Activated CD4-positive, alpha-beta T cell treated with anti-CD3 and anti-CD28 coated beads, Interleukin-2, Interleukin-6, amounts not matched to agents 100 ng/mL and 50 ng/mL, durations not matched to agents 16 hours and 8 hours (primary cell): Measurements from ENCODE around the gene FERMT3.
A peak's percentile ranks its signal among the peaks of the same experiment; 100 is the strongest.
"Not testable (repeated sequence)": the region's sequence is repeated elsewhere in the genome, so short reads cannot be mapped to it uniquely, and the experiment has no call there.

Experiments
- DNase-seq: peaks from one replicate; pipeline ENCODE4 v3.0.0-alpha.2; 2020

The FERMT3 gene

DNA sequence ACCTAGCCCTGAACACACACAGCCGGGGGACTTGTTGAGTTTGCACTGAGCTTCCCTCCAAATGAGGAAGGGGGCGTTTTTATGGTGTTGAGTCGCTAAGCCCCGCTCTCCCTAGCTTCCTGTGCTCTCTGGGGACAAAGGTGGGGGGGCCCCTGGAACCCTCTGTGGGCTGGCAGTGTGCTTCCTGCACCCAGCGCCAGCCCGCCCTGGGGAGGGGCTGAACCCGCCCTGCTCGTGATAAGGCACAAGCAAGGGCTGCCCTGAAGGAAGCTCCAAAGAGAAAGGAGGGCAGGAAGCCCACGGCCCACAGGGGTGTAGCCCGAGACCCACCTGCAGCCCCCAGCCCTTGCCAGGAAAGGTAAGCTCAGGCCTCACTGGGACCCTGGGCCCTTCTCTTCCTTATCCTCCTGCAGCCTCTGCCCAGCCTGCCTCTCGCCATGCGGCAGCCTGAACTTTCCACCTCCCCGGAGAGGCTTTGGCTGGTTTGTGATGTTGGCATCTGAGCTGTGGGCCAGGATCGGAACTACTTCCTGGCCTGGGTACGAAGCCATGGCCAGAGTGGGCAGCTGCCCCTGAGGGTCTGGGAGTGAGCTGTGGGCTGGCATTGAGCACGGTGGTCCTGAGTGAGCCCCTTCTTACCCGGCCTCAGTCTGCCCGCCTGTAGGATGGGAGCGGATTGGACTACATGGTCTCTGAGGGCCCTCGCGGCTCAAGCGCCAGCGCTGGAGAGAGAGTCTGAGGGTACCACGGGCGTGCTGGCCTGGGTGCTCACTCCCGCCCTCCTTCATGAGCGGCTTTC is at the start of gene FERMT3:
TSS of gene FERMT3 (plus strand) at position 265 of the 799 bp plus-strand sequence. CDS start 644 bp downstream, outside the sequence.
- DNase-seq: peak; percentile 90

DNA sequence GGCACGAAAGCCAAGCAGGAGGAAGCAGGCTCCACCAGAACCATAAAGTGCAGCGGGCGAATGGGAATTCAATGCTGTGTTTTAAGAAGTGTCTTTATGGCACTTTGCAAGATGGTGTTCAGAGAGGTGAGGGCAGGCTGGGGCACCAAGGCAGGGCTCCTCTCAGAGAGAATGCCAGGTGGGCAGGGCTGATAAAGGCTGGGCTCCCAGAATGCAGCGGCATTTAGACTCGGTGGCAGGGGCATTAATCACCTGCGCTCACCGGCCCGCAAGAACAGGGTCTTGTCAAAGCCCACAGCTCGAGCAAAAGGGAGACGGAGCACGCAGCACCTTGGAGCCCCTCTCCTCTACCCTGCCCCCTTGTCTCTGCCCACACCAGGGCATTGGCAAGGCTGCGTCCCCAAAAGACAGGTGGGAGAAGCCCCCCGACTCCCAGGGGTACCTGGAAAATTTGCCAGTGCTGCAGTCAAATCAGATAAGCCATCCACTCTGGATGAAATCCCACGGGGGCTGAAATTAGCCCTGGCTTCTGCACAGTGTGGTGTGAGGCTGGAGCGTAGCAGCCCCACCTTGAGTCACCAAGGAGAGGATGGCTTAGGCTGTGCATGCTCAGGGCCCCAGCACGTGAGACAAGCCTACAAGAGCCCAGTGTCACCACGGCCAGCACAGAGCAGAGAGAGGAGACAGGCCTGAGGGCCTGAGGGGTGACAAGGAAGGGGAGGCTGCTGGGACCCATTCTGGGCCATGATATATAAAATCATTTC is 48.7 kb upstream of the FERMT3 start:
- no peak for DNase-seq

GRCh38 chr11:64161037-64161436 is 45.5 kb upstream of the FERMT3 start:
- DNase-seq: no peak

DNA sequence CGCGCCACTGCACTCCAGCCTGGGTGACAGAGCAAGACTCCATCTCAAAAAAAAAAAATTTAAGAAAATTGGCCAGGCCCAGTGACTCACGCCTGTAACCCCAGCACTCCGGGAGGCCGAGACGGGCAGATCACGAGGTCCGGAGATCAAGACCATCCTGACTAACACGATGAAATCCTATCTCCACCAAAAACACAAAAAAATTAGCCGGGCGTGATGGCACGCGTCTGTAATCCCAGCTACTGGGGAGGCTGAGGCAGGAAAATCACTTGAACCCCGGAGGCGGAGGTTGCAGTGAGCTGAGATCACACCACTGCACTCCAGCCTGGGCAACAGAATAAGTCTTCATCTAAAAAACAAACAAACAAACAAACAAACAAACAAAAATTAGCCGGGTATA is 43.8 kb upstream of the FERMT3 start:
- not testable (repeated sequence) for DNase-seq

DNA sequence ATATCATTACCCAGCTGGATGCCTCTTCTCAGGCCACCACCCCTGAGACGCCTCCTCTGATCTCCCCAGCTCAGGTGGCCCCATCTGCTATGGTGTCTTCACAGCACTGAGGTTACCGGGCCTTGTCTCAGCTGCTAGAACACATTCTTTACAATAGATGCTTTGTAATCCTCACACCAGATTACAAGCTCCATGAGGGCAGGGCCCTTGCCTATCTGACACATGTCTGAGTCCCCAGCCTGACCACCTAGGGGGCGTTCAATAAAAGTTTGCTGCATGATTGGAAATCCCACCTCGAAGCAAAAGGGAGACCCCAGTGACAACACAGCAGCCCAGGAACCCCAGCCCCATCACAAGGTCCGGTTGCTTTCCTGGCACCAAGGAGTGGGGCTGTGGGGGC is 42.6 kb upstream of the FERMT3 start:
- no peak for DNase-seq

DNA sequence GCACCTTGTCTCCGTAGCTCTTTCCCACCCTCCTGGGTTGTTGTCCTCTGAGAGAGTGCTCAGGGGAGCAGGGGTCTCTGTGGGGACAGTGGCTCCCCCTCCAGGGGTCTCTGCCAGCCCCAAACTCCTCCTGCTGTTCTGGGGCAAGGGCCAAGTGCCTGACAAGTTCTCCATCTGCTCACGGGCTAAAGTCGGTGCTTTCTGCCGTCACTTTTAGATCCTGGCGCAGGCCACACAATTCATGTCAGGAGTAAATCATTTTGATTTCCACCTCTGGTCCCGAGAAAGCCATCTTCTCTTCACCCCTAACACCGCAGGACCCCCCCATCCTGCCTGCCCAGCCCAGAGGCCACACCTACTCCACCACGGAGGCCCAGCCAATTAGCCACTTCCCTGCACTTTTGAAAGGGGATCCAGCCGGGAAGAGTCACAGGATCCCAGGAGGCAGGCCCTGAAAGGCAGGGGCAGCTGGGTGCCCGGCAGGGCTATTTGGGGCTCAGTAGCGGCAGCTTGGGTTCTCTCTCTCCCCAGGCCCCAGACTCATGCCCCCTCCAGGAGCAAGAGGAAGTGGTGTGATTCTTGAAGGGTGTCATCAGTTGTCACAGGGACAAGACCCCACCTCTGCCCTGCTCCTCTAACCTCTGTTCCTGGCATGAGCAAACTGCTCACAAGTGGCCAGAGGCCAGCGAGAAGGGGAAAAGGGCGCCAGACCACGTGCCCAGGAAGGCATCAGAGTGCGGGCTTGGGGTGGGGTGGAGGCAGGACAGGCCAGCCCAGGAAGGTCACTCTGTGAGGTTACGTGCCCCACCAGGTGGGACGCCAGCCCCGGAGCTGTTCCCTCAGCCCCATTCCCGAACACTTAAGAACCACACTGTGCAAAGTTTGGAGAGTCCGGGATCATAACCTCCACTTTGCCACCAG is 41.9 kb upstream of the FERMT3 start:
- no peak for DNase-seq

GRCh38 chr11:64165481-64165841 is 41.1 kb upstream of the FERMT3 start:
- DNase-seq: peak; percentile 22

DNA sequence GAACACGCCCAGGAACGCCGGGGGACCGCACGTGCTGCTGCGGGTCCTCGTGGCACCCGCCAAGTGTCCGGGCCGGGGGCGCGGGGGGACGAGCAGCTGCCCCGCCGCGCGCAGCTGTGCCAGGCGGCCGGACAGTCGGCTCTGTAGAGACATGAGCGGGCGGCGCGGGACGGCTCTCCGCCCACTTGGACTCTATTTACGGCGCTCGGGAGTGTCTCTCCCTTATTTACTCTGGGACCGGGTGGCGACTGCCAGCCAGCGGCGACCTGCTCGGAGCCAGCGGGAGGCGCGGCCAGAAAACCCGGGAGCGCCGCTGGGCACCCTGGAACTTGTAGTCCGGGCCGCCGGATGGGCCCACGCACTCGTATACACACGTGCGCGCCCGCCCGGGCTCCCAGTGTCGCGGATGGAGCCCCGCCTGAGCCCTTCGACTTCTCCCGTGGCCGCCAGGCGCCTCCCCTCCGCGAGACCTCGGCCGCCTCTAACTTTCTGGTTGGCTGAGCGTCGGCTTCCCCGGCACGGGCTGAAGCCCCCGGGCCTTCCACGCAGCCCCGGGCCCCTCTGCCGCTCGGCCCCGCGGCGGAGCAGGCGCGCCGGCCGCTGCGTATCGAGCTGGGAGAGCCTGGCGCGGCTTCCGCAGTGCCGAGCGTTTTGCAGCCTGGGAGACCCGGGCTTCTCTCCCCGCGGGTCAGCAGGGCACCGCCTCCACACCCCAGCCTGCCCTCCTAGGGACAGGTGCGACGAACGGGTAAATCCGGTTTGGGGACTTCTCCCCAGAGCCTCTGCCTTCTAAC is 40.5 kb upstream of the FERMT3 start, which contains the start of gene MACROD1:
TSS of gene MACROD1 (minus strand) at position 272 of the 794 bp plus-strand sequence. CDS start at position 153, 119 bp downstream.
- DNase-seq: peak; percentile 90

GRCh38 chr11:64170419-64170818 is 36.1 kb upstream of the FERMT3 start:
- no peak for DNase-seq

- DNase-seq: no peak
These were observed 32.7 kb upstream of the FERMT3 start for GRCh38 chr11:64173616-64174355.

DNA sequence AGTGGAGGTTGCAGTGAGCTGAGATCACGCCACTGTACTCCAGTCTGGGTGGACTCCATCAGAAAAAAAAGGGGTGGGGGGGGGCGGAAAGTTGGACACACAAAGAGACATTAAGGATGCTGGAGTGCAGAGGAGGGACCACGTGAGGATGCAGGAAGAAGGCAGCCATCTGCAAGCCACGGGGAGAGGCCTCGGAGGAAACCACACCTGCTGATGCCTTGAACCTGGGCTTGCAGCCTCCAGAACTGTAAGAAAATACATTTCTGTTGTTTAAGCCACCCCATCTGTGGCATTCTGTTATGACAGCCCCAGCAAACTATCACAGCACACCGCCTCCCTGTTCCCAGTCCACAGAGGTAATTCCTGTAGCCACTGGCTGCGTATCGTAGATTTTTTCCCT is 29.8 kb upstream of the FERMT3 start:
- DNase-seq: no peak

DNA sequence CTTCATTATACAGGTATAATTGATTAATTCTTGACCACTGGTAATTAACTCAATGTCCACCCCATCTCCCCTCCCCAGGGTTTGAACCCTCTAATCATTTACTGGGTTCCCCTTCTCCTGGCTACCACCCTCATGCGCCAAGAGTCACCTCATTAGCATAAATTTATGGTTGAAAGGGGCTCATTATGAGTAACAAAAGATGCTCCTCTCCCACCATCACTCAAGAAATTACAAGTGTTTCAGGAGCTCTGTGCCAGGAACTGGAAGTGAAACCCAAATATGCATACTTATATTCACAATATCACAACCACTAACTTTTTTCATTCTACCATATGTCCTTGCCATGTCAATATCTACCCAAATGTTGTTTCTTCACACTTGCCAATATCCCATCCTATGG is 28.3 kb upstream of the FERMT3 start:
- peak; percentile 22 for DNase-seq

DNA sequence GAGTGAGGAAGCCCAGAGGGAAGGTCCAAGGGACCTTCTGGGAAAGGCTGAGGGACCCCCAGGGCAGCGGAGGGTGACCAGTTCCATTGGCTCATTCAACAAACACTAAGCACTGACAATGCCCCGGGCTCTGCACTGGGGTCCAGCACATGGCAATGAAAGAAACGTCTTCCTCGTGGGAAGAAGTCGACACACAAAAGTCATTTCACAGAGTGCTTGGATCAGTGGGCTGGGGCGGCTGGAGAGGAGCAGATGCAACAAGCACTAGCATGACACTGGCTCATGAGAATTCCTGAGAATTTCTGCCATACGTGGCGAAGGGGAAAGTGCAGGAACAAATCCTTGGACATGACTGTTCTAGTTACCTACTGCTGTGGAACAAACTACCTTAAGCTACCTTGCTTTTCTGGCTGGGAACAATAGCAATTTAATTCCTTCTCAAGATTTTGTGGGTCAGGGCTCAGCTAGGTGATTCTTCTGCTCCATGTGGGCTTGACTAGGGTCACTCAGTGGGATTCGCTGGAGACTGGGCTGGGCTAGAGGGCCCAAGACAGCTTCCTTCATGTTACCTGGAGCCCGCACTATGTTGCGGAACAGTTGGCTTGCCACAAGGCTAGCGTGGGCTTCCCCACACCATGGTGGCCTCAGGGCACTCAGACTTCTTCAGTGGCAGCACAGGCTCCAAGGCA is 27.4 kb upstream of the FERMT3 start:
- DNase-seq: no peak

GRCh38 chr11:64180891-64181290 is 25.6 kb upstream of the FERMT3 start:
- no peak for DNase-seq

DNA sequence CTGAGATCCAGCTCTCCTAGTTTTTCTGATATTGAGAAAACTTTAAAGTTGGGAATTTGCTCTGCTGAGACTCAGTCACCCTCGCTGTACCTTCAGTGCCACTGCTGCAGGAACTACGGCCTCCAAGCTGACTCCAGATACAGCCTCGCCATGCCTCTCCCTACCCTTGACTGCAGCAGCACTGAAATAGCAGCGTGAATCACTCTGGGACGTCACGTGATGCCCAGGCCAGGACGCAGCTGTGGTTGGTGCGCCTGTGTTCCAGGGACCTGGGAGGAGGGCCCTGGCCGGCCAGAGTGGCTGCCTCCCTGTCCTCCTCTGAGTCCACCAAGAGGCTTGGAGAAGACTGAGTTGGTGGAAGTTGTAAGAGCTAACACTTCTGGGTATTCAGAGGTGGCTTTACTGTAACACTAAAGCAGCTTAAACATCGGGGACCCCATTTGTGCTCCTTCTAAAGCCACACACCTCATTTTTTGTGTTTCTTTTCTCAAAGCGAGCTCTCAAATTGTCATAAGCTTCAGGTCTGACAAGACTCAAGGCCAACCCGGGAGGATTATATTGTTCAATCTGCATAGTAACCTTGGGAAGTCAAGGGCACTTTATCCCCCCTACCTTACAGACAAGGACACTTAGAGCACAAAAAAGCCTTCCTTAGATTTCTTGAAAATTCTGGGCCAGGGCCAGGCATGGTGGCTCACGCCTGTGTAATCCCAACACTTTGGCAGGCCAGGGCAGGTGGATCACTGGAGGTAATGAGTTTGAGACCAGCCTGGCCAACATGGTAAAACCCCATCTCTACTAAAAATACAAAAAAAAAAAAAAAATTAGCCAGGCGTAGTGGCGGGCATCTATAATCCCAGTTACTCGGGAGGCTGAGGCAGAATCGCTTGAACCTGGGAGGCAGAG is 24.8 kb upstream of the FERMT3 start:
- DNase-seq: peak; percentile 63

DNA sequence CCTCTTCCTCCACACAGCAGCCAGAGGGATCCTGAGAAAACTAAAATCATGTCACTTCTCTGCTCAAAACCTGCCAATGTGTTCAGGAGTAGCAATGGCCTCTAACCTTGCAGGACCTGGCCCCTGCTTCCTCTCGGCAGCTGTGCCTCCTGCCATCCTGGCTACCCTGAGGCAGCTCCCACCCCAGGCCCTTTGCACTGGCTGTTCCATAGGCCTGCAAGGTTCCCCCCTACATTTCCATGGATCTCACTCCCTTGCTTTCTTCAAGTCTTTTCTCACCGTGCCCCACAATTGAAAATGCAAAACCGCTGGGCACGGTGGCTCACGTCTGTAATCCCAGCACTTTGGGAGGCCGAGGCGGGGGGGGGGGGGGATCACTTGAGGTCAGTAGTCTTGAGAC is 22.6 kb upstream of the FERMT3 start:
- no peak for DNase-seq

- DNase-seq: no peak
These were observed 21.3 kb upstream of the FERMT3 start for GRCh38 chr11:64185175-64185692.

- peak; percentile 100 for DNase-seq
These were observed 20.6 kb upstream of the FERMT3 start, which contains the start of gene STIP1 for GRCh38 chr11:64185693-64186491. STIP1 (plus strand) TSS chr11:64186171; CDS start chr11:64186262, 91 bp downstream.
